ENCODE results near the gene KLHL26. TPM values are rescaled to one million over a fixed set of nuclear protein-coding genes. Genes with fewer than 3 reads are reported as not detected.

KLHL26 gene
- total RNA-seq, 1 donor from 2014 or later = 10.9 TPM

DNA sequence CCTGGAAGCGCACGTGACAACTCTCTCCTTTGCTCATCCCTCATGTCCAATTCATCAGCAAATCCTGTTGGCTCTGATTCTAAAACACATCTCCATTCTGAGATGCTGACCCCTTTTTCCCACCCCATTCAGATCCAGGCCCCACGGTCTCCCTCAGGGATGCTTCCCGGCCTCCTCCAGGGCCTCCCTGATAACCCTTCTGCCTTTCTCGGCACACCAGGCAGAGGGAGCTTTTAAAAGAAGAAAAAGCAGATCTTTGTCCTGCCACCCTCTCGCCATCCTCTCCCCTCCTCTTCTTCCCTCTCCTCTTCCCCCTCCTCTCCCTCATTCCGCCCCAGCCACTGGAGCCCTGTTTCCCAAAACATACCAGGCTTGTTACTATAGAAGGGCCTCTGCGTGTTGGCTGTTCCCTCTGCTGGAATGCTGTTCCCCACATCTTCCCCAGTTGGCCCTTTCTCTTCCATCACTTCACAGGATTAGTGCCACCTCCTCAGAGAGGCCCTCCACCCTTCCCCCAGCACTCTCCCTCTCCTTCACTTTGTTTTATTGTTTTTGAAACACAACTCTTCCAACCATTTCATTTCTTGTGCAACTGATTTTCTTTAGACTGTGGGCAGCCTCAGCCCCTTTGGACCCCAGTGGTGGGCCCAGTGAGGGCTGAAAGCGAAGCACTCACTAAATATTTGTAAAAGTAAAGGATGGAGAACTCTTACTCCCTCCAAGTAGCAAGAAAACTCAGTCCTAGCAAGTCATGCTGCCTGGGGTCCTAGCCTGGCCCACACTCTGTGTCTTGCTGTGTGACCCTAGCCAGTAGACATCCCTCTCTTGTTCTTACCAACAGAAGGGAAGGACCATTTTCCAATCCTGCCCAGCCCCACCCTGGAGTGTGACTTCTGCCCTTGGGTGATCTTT, 27.8 kb upstream of the KLHL26 start:
- peaks cover 38% of the 10 kb centered on the region for H3K4me1 Mint-ChIP-seq
- ChIA-PET POLR2A (interaction anchor here (0.6 kb wide), 1 partner anchor 115 kb away, joined by 7 read pairs; no protein-coding TSS in a partner anchor), CTCF (no interaction called here)

DNA sequence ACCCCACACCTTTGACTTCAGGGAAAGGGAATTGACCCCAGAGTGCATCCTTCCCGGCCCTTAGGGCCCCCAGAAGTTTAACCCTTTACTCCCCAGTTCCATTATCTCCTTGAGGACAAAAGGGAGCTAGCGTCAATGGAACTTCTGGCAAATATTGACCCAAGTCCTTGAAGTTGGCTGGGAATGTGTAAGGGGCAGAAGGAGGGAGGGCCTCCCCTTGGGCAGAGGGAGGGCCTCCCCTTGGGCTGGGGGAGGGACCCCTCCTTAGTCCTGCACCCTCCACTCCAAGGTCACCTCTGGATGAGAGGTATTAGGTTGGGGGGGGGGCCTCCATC, 27.1 kb upstream of the KLHL26 start:
- Mint-ChIP-seq H3K4me3 (no peak overlapping the region), H3K4me1 (peaks cover 38% of the 10 kb centered on the region), H3K36me3 (ENCODE audit: low read depth) (no peaks in the 10 kb centered on the region), H3K27ac (no peak overlapping the region), H3K27me3 (peaks cover 59% of the 10 kb centered on the region), H3K9me3 (no peaks in the 10 kb centered on the region)
- ChIA-PET POLR2A (interaction anchor here (0.6 to 0.7 kb wide), 2 partner anchors 8 to 116 kb away, joined by 3 to 7 read pairs; no protein-coding TSS in a partner anchor), CTCF (no interaction called here)
- DNase-seq = no peak
- no peak for ATAC-seq (ENCODE audit: low read depth)
- TF ChIP-seq, protein P1, sequence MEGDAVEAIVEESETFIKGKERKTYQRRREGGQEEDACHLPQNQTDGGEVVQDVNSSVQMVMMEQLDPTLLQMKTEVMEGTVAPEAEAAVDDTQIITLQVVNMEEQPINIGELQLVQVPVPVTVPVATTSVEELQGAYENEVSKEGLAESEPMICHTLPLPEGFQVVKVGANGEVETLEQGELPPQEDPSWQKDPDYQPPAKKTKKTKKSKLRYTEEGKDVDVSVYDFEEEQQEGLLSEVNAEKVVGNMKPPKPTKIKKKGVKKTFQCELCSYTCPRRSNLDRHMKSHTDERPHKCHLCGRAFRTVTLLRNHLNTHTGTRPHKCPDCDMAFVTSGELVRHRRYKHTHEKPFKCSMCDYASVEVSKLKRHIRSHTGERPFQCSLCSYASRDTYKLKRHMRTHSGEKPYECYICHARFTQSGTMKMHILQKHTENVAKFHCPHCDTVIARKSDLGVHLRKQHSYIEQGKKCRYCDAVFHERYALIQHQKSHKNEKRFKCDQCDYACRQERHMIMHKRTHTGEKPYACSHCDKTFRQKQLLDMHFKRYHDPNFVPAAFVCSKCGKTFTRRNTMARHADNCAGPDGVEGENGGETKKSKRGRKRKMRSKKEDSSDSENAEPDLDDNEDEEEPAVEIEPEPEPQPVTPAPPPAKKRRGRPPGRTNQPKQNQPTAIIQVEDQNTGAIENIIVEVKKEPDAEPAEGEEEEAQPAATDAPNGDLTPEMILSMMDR (IDR thresholded peaks at IDR 0.05) = no peak
- intact Hi-C loops (cut with micrococcal nuclease) = loop anchor here (5.0 kb wide), 1 partner anchor 183 kb away; the partner anchor contains the start of gene COMP

More for the DNA sequence above, 27.8 kb upstream of the KLHL26 start:
- H3K9me3 Mint-ChIP-seq = no peaks in the 10 kb centered on the region
- H3K36me3 Mint-ChIP-seq (ENCODE audit: low read depth) = no peaks in the 10 kb centered on the region
- DNase-seq (no peak), ATAC-seq (ENCODE audit: low read depth) (no peak)
- no peak overlapping the region for H3K4me3 Mint-ChIP-seq
- intact Hi-C loops (cut with micrococcal nuclease) = no loop called here
- no peak overlapping the region for H3K27ac Mint-ChIP-seq
- TF ChIP-seq, protein P1 (IDR thresholded peaks at IDR 0.05) = no peak
- H3K27me3 Mint-ChIP-seq = peaks cover 54% of the 10 kb centered on the region

DNA sequence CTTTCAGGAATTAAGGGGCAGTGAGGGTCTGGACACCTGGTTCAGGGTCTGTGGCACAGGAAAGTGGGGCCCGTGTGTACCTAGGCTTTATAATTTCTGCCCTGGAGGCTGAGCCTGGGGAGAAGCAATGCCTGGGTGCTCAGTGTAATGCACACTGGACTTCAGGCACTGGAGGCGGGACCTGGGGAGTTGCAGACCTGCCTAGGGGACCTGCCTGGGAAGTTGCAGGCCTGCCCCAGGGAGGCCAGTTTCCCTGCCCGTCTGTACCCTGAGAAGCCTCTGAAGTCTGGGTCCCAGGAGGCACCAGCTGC, 26.6 kb upstream of the KLHL26 start:
- POLR2A ChIA-PET = interaction anchor here (0.7 kb wide), 1 partner anchor 8 kb away, joined by 3 read pairs; no protein-coding TSS in a partner anchor
- Mint-ChIP-seq H3K9me3 (no peaks in the 10 kb centered on the region), H3K4me1 (peaks cover 38% of the 10 kb centered on the region), H3K27me3 (peaks cover 57% of the 10 kb centered on the region), H3K36me3 (ENCODE audit: low read depth) (no peaks in the 10 kb centered on the region), H3K4me3 (no peak overlapping the region), H3K27ac (no peak overlapping the region)
- DNase-seq = no peak
- TF ChIP-seq, protein P1 (IDR thresholded peaks at IDR 0.05) = no peak
- no peak for ATAC-seq (ENCODE audit: low read depth)
- intact Hi-C loops (cut with micrococcal nuclease) = loop anchor here (5.0 kb wide), 1 partner anchor 182 kb away; the partner anchor contains the start of gene COMP
- CTCF ChIA-PET = no interaction called here

DNA sequence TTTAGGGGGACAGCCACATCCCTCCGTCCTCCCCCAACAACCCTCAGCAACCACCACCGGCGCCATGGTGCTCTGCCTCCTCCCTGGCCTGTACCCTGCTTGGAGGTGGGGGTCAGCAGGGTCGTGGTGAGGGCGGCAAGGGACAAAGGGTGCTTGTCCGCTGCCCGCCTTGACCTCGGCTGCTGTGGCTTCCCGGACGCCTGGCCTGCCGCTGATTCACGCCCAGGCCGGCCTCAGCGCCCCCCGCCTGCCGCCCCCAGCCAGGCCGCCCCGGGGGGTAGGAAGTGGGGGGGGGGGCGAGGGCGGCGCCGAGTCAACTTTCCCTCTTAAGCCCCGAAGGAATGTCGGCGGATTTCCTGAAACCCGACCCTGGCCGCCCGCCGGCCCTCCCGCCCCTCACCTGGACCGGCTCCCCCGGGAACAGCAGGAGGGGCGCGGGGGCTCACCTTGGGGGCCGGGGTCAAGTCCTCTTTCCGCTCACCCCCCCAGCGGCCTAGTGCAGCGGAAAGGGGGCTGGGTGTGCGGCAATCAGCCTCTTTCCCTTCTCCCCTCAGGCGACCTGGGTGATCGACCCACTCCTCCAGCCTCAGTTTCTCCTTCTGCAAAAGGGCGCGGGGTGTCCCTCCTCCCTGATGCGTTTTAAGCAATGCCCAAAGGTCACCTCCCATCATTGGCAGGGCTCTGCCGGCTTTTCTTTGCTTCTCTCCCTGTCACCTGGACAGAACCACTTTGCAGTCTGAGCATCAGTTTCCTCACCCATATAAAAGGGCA, 26.1 kb upstream of the KLHL26 start:
- Mint-ChIP-seq H3K27me3 (peaks cover 56% of the 10 kb centered on the region), H3K27ac (no peak overlapping the region), H3K4me3 (peak overlapping the region; percentile 57), H3K9me3 (no peaks in the 10 kb centered on the region), H3K36me3 (ENCODE audit: low read depth) (no peaks in the 10 kb centered on the region), H3K4me1 (peaks cover 34% of the 10 kb centered on the region)
- CTCF ChIA-PET = no interaction called here
- POLR2A ChIA-PET = interaction anchor here (0.7 kb wide), 1 partner anchor 7 kb away, joined by 3 read pairs; no protein-coding TSS in a partner anchor
- DNase-seq (no peak), ATAC-seq (ENCODE audit: low read depth) (no peak)
- intact Hi-C loops (cut with micrococcal nuclease) = loop anchor here (5.0 kb wide), 1 partner anchor 182 kb away; the partner anchor contains the start of gene COMP
- TF ChIP-seq, protein P1 (IDR thresholded peaks at IDR 0.05) = no peak
